ENCODE measurements around the gene UQCC5. TPM values are rescaled to one million over a fixed set of nuclear protein-coding genes. Genes with fewer than 3 reads are reported as not detected.

Gene UQCC5
- total and polyA plus RNA-seq, 2 donors (not counting 3 experiments of a cell fraction or from before 2014, with no cell fraction given) = 9.9 to 22.6 TPM

GRCh38 chr3:52570076-52570475 lies 33.7 kb downstream of the UQCC5 start:
- dilution Hi-C loops (cut with MboI; ENCODE audit: extremely low pct_ligation_motif_present, low sequenced_read_pairs) = no loop called here
- intact Hi-C loops (cut with micrococcal nuclease) = no loop called here
- Histone ChIP-seq H3K4me2 (ENCODE audit: insufficient read depth, low read length) (no peak overlapping the region), H3K27me3 (ENCODE audit: control insufficient read depth in 2 of 2, insufficient read depth in 2 of 2, low read length in 2 of 2) (no peaks in the 10 kb centered on the region), H3K4me1 (ENCODE audit: control insufficient read depth, extremely low read depth, insufficient read depth, low read length) (no peaks in the 10 kb centered on the region), H3K9me3 (replicated peaks; ENCODE audit: control insufficient read depth, insufficient read depth, low read length) (no peaks in the 10 kb centered on the region), H4K20me1 (replicated peaks; ENCODE audit: control insufficient read depth, extremely low read depth, insufficient read depth, low read length) (no peaks in the 10 kb centered on the region), H3K9ac (replicated peaks; ENCODE audit: extremely low read depth, insufficient read depth, low read length) (no peak overlapping the region), H3K4me3 (replicated peaks in 1 of 3; ENCODE audit: insufficient read depth in 1 of 3, low read depth in 1 of 3, low read length in 3 of 3) (no peak overlapping the region), H3K36me3 (ENCODE audit: control insufficient read depth in 2 of 2, extremely low read depth in 1 of 2, insufficient read depth in 2 of 2, low read length in 2 of 2) (peaks cover 9% of the 10 kb centered on the region in 2 experiments), H3K9me1 (replicated peaks; ENCODE audit: control insufficient read depth, extremely low read depth, insufficient read depth, low read length) (no peaks in the 10 kb centered on the region), H2AFZ (ENCODE audit: low read depth, low read length) (no peak overlapping the region), H3K79me2 (ENCODE audit: control insufficient read depth, insufficient read depth, low read length) (no peaks in the 10 kb centered on the region), H3K27ac (ENCODE audit: insufficient read depth, low read depth, low read length) (no peak overlapping the region)
- DNase-seq (ENCODE audit: low read depth, low spot score) = no peak
- FAIRE-seq = no peak
- BruUV-seq (replicated peaks) = no TSS peak
- ChIA-PET POLR2A (no interaction called here), CTCF (interaction anchor here (0.8 to 2.0 kb wide), 3 partner anchors 10 to 25 kb away, joined by 3 to 4 read pairs (median 4); no protein-coding TSS in a partner anchor)
- TF ChIP-seq JUN (IDR thresholded peaks at IDR 0.05; ENCODE audit: borderline replicate concordance, insufficient read depth, insufficient read length, low read depth) (no peak), POLR2A (IDR thresholded peaks at IDR 0.05; ENCODE audit: low read depth, low read length) (no peak), CTCF (IDR thresholded peaks at IDR 0.05; ENCODE audit: extremely low read depth in 1 of 2, insufficient read depth in 1 of 2, low read depth in 1 of 2, low read length in 2 of 2) (no peak), POLR2AphosphoS5 (IDR thresholded peaks at IDR 0.05; ENCODE audit: insufficient read depth, low read depth, low read length) (no peak), GATA2 (IDR thresholded peaks at IDR 0.05; ENCODE audit: insufficient read depth, insufficient read length, low read depth, low read length) (no peak), MAX (IDR thresholded peaks at IDR 0.05; ENCODE audit: insufficient read depth, insufficient read length) (no peak), MYC (IDR thresholded peaks at IDR 0.05; ENCODE audit: low read depth, low read length) (no peak), EZH2 (IDR thresholded peaks at IDR 0.05; ENCODE audit: borderline replicate concordance, low read depth, low read length, severe bottlenecking) (no peak), FOS (IDR thresholded peaks at IDR 0.05; ENCODE audit: borderline replicate concordance, insufficient read depth, low read length) (no peak)
